Stomach (tissue), 9 donors: ENCODE results near the gene RAB27A. TPM values are rescaled to one million over a fixed set of nuclear protein-coding genes. Genes with fewer than 3 reads are reported as not detected.

Source experiments
- DNase-seq, 2 donors: peaks; one replicate each; pipeline versions ENCODE4 v3.0.0 to v3.0.0-alpha.2; 2013 to 2019
- H3K27ac ChIP-seq, 5 donors: fragments of 200-600 bp in 4 of 5; sonication (generic) in 4 of 5; one replicate each; pipeline ENCODE4 v1.5.1; 2013 to 2019; ENCODE audit warnings: mild to moderate bottlenecking in 1 of 5, moderate library complexity in 1 of 5
- H3K27me3 ChIP-seq, 3 donors: fragments of 200-600 bp; sonication (generic); one replicate each; pipeline ENCODE4 v1.5.1; 2017 to 2019; ENCODE audit warnings: mixed run types in 1 of 3
- H3K36me3 ChIP-seq, 4 donors: fragments of 200-600 bp; sonication (generic); 1 replicate in 3 of 4; 2 replicates in 1 of 4; pipeline ENCODE4 v1.5.1; 2016 to 2019
- H3K4me1 ChIP-seq, 4 donors: fragments of 200-600 bp; sonication (generic); one replicate each; pipeline ENCODE4 v1.5.1; 2016 to 2019
- H3K4me3 ChIP-seq, 4 donors: fragments of 200-600 bp; sonication (generic) in 3 of 4; one replicate each; pipeline ENCODE4 v1.5.1; 2016 to 2019; ENCODE audit warnings: mild to moderate bottlenecking in 1 of 4
- H3K9me3 ChIP-seq, 4 donors: fragments of 200-600 bp; sonication (generic); one replicate each; pipeline ENCODE4 v1.5.1; 2016 to 2019
- EP300 ChIP-seq: sonication (generic); formaldehyde crosslinking; IDR thresholded peaks from one replicate; pipeline ENCODE4 v1.6.1; 2017; ENCODE audit warnings: antibody characterized with exemption
- POLR2A ChIP-seq, 4 donors: fragments of 450-650 bp; IDR thresholded peaks; one replicate each; pipeline ENCODE4 v1.6.1; 2016; ENCODE audit warnings: antibody characterized with exemption in 4 of 4, control low read depth in 2 of 4, mild to moderate bottlenecking in 1 of 4, moderate library complexity in 1 of 4
- POLR2AphosphoS5 ChIP-seq, 3 donors: sonication (generic); formaldehyde crosslinking; IDR thresholded peaks; one replicate each; pipeline ENCODE4 v1.6.1; 2016; ENCODE audit warnings: antibody characterized with exemption in 3 of 3
- WGBS, 5 donors: extraction: QIAGEN DNeasy Blood & Tissue Kit in 3 of 5; methylation state at CpG; one replicate each; pipeline versions ENCODE4 v1.1.5 to v1.1.7; 2013 to 2018; 5-methylcytosine and 5-hydroxymethylcytosine counted together
- intact Hi-C: fragments of 100-400 bp; cut with DNase I; formaldehyde crosslinking; loops from one replicate; pipeline ENCODE4 v1.15.1; 2023; ENCODE audit warnings: low total_unique reads
- polyA plus RNA-seq, 3 donors: library from polyadenylated mRNA; stranded (reverse); fragments of 200-250 nt; gene quantifications; one replicate each; pipeline ENCODE4 v1.2.3, GENCODE V29; 2013
- total RNA-seq, 5 donors: library from RNA; depleted of rRNA; stranded (reverse); fragments of >200 nt; gene quantifications; one replicate each; pipeline versions ENCODE4 v1.1.0 to v1.2.3, GENCODE V29; 2014 to 2016
- TF ChIP-seq, protein P1 (sequence below), 7 experiments: fragments of 450-650 bp in 4 of 7; fragments of 200-600 bp in 3 of 7; sonication (generic) in 3 of 7; IDR thresholded peaks; one replicate each; pipeline ENCODE4 v1.5.1; 2016 to 2019; ENCODE audit warnings: antibody characterized with exemption in 7 of 7, control low read depth in 2 of 7, mild to moderate bottlenecking in 1 of 7
- donor health status: healthy with polysubstance abuse.
- donor health status: Bipolar disorder and iron deficiency.
- donor health status: healthy.

The RAB27A gene
- total and polyA plus RNA-seq, 8 donors, result 4.3 to 146 (median 58.1) TPM

DNA sequence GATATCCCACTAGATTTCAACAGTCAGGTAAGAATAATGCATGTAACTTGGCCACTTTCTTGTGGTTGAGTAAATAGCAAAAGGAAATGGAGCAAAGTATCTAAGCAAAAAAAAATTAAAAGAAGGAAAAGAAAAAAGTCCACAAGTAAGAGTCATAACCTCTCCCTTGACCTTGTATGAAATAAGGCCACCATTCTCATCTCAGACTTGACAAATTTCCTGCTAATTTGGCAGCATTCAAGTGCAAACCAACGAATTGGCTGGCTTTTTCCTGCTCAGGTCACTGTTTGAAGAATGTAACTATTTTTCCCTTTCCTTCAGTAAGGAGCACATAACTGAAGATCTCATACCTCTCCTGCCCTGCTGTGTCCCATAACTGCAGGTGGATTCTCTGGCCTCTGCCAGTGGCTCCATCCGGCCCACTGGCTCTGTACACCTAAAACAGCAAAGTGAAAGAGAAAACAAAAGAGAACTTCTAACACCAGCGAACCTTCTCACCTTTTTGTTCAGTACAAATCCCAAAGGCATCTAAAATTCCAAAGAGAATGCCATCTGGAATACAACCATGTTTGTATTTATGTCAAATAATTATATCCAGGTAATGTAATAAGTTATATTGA lies 59.5 kb downstream of the RAB27A start:
- no peaks in the 10 kb centered on the region for H3K27me3 ChIP-seq
- TF ChIP-seq, protein P1, sequence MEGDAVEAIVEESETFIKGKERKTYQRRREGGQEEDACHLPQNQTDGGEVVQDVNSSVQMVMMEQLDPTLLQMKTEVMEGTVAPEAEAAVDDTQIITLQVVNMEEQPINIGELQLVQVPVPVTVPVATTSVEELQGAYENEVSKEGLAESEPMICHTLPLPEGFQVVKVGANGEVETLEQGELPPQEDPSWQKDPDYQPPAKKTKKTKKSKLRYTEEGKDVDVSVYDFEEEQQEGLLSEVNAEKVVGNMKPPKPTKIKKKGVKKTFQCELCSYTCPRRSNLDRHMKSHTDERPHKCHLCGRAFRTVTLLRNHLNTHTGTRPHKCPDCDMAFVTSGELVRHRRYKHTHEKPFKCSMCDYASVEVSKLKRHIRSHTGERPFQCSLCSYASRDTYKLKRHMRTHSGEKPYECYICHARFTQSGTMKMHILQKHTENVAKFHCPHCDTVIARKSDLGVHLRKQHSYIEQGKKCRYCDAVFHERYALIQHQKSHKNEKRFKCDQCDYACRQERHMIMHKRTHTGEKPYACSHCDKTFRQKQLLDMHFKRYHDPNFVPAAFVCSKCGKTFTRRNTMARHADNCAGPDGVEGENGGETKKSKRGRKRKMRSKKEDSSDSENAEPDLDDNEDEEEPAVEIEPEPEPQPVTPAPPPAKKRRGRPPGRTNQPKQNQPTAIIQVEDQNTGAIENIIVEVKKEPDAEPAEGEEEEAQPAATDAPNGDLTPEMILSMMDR (IDR thresholded peaks at IDR 0.05), result no peak
- TF ChIP-seq POLR2A (IDR thresholded peaks at IDR 0.05) (no peak), EP300 (no peak), POLR2AphosphoS5 (IDR thresholded peaks at IDR 0.05) (no peak)
- WGBS, 5 donors, result 28 to 41% (median 35%) methylated on average over 3 of the region's 3 CpGs

DNA sequence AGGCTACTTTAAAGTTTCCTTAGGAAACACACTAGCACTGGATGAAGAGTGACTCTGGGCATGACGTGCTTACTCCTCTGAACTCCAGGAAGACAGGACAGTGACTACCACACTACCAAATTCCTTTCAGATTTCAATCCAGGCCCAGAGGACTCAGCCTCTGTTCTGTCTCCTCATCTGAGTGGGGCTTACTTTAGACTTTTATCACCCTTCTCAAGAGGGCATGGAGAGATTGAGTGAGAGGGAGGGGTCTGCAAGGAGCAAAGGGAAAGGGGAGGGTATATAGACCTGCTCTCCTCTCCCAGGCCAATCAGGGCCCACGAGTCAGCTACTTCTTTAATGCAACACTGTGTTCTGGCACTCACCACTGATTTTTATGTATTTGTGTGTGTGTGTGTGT lies 63.5 kb downstream of the RAB27A start:
- no peak for DNase-seq
- Histone ChIP-seq H3K27ac (no peak overlapping the region), H3K4me1 (peaks cover 13 to 76% (median 18%) of the 10 kb centered on the region in 4 donors), H3K36me3 (peaks cover 12 to 71% (median 55%) of the 10 kb centered on the region in 4 donors), H3K4me3 (no peak overlapping the region), H3K27me3 (no peaks in the 10 kb centered on the region), H3K9me3 (no peaks in the 10 kb centered on the region)
- intact Hi-C loops, result loop anchor here (10.0 kb wide), 1 partner anchor 209 kb away; no protein-coding TSS in a partner anchor
- TF ChIP-seq, protein P1 (IDR thresholded peaks at IDR 0.05), result no peak
- TF ChIP-seq EP300 (no peak), POLR2A (IDR thresholded peaks at IDR 0.05) (no peak), POLR2AphosphoS5 (IDR thresholded peaks at IDR 0.05) (no peak)
- WGBS, 5 donors, result 81 to 98% (median 89%) methylated on average over 2 of the region's 2 CpGs

More for the DNA sequence above, 59.5 kb downstream of the RAB27A start:
- DNase-seq, result peak in 1 of 2 donors; percentile 35
- Histone ChIP-seq H3K27ac (peak overlapping the region; percentile 8 to 69 (median 51)), H3K4me1 (peaks cover 9 to 72% (median 17%) of the 10 kb centered on the region in 4 donors), H3K4me3 (no peak overlapping the region), H3K9me3 (no peaks in the 10 kb centered on the region), H3K36me3 (peaks cover 12 to 52% (median 29%) of the 10 kb centered on the region in 4 donors)
- intact Hi-C loops, result no loop called here

DNA sequence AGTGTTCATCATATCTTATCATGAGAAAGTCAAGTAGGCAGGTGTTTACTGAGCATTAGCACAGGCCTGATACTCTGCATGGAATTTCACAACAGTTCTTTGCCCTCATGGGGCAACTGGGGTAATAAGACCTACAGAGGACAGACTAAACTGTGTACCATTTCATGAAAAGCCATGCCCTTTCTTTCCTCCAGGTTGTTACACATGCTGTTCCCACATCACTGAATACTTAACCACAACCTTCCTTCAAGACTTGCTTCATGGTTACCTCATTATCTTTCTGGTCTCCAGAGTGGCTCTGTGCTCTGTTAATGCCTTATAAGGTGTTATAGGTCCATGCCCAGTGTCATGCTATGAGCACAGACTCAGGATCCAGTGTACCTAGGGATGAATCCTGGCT lies 64.7 kb downstream of the RAB27A start:
- no peaks in the 10 kb centered on the region for H3K9me3 ChIP-seq
- peak in 1 of 2 donors; percentile 41 for DNase-seq
- peak overlapping the region; percentile 18 to 67 (median 56) for H3K27ac ChIP-seq
- TF ChIP-seq, protein P1 (IDR thresholded peaks at IDR 0.05), result no peak
- peak in 1 of 3 donors; percentile 53 for TF ChIP-seq POLR2AphosphoS5 (IDR thresholded peaks at IDR 0.05)
- TF ChIP-seq POLR2A (IDR thresholded peaks at IDR 0.05), result no peak
- no peak for TF ChIP-seq EP300
- H3K36me3 ChIP-seq, result peaks cover 16 to 79% (median 58%) of the 10 kb centered on the region in 4 donors
- no peaks in the 10 kb centered on the region for H3K27me3 ChIP-seq
- H3K4me1 ChIP-seq, result peaks cover 16 to 75% (median 22%) of the 10 kb centered on the region in 4 donors
- no peak overlapping the region for H3K4me3 ChIP-seq
- intact Hi-C loops, result loop anchor here (10.0 kb wide), 1 partner anchor 210 kb away; no protein-coding TSS in a partner anchor

DNA sequence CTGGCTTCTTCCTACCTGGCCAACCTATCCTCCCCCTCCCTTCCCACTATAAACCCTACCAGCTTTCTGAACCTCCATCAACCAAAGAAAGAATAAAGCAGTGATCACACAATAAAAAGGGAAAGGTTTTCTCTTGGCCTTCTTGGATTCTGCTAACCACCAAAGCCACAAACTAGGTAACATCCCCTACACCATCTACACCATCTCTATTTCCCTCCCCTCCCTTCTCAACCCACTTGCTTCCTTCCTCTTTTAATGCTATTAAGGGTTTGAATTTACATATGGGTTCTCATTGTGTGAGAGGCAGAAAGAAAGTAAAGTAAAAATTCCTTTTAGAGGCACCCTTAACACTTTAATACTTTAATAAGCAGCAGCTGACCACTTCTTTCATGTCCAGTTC lies 67.0 kb downstream of the RAB27A start:
- H3K4me1 ChIP-seq, result peaks cover 21 to 84% (median 26%) of the 10 kb centered on the region in 4 donors
- no peaks in the 10 kb centered on the region for H3K9me3 ChIP-seq
- H3K36me3 ChIP-seq, result peaks cover 9 to 60% (median 49%) of the 10 kb centered on the region in 4 donors
- peak overlapping the region in 4 of 5 donors; percentile 2 to 88 (median 74) for H3K27ac ChIP-seq
- H3K4me3 ChIP-seq, result no peak overlapping the region
- TF ChIP-seq, protein P1 (IDR thresholded peaks at IDR 0.05), result no peak
- TF ChIP-seq EP300, result no peak
- TF ChIP-seq POLR2AphosphoS5 (IDR thresholded peaks at IDR 0.05), result no peak
- TF ChIP-seq POLR2A (IDR thresholded peaks at IDR 0.05), result no peak
- DNase-seq, result no peak
- intact Hi-C loops, result loop anchor here (10.0 kb wide), 1 partner anchor 212 kb away; no protein-coding TSS in a partner anchor
- no peaks in the 10 kb centered on the region for H3K27me3 ChIP-seq
